Suprapubic skin (tissue), 4 donors: ENCODE results near the gene FGF13. TPM values are rescaled to one million over a fixed set of nuclear protein-coding genes. Genes with fewer than 3 reads are reported as not detected.

Source experiments
- DNase-seq, 2 donors: peaks; one replicate each; pipeline ENCODE4 v3.0.0-alpha.2; 2019; ENCODE audit warnings: low spot score in 2 of 2
- H3K27ac ChIP-seq: fragments of 200-600 bp; sonication (generic); one replicate; pipeline ENCODE4 v1.5.1; 2019
- H3K27me3 ChIP-seq: fragments of 200-600 bp; sonication (generic); one replicate; pipeline ENCODE4 v1.5.1; 2019
- H3K36me3 ChIP-seq: fragments of 200-600 bp; sonication (generic); one replicate; pipeline ENCODE4 v1.5.1; 2019
- H3K4me1 ChIP-seq: fragments of 200-600 bp; sonication (generic); one replicate; pipeline ENCODE4 v1.5.1; 2019
- H3K4me3 ChIP-seq: fragments of 200-600 bp; sonication (generic); one replicate; pipeline ENCODE4 v1.5.1; 2019; ENCODE audit warnings: mild to moderate bottlenecking
- H3K9me3 ChIP-seq: fragments of 200-600 bp; sonication (generic); one replicate; pipeline ENCODE4 v1.5.1; 2019
- CTCF ChIP-seq, 2 donors: fragments of 200-600 bp in 1 of 2; fragments of 450-650 bp in 1 of 2; sonication (generic) in 1 of 2; IDR thresholded peaks; one replicate each; pipeline ENCODE4 v1.5.1; 2016 to 2019; ENCODE audit warnings: antibody characterized with exemption in 2 of 2, mild to moderate bottlenecking in 1 of 2, moderate library complexity in 1 of 2
- EP300 ChIP-seq: sonication (generic); formaldehyde crosslinking; IDR thresholded peaks from one replicate; pipeline ENCODE4 v1.6.1; 2017; ENCODE audit warnings: antibody characterized with exemption
- POLR2A ChIP-seq, 2 donors: fragments of 450-650 bp; IDR thresholded peaks; one replicate each; pipeline ENCODE4 v1.6.1; 2017; ENCODE audit warnings: antibody characterized with exemption in 2 of 2, mild to moderate bottlenecking in 2 of 2, moderate library complexity in 2 of 2
- POLR2AphosphoS5 ChIP-seq, 3 donors: sonication (generic); formaldehyde crosslinking; IDR thresholded peaks; one replicate each; pipeline ENCODE4 v1.6.1; 2017; ENCODE audit warnings: antibody characterized with exemption in 3 of 3
- WGBS: methylation state at CpG from one replicate; pipeline ENCODE4 v1.1.5; 2018; 5-methylcytosine and 5-hydroxymethylcytosine counted together
- total RNA-seq, 4 donors: library from RNA; depleted of rRNA; stranded (reverse); fragments of >200 nt; gene quantifications; one replicate each; pipeline ENCODE4 v1.1.0, GENCODE V29; 2016

FGF13 gene
- total RNA-seq, 4 donors from 2014 or later: 1.4 to 5.2 (median 1.8) TPM

- TF ChIP-seq POLR2A (IDR thresholded peaks at IDR 0.05) (no peak), CTCF (IDR thresholded peaks at IDR 0.05) (no peak), POLR2AphosphoS5 (IDR thresholded peaks at IDR 0.05) (no peak), EP300 (no peak)
- no peaks in the 10 kb centered on the region for H3K4me1 ChIP-seq
- no peak overlapping the region for H3K27ac ChIP-seq
- no peaks in the 10 kb centered on the region for H3K27me3 ChIP-seq
- H3K4me3 ChIP-seq: no peak overlapping the region
- H3K36me3 ChIP-seq: no peaks in the 10 kb centered on the region
- H3K9me3 ChIP-seq: no peaks in the 10 kb centered on the region
- 56% methylated on average over 3 of the region's 3 CpGs for WGBS
- no peak for DNase-seq
These were observed 7.4 kb downstream of the FGF13 start for GRCh38 chrX:138704101-138704500.

GRCh38 chrX:138692591-138692990 lies 18.9 kb downstream of the FGF13 start:
- H3K4me1 ChIP-seq: no peaks in the 10 kb centered on the region
- H3K27me3 ChIP-seq: no peaks in the 10 kb centered on the region
- no peak overlapping the region for H3K4me3 ChIP-seq
- 64% methylated on average over 1 of the region's 1 CpG for WGBS
- no peak for DNase-seq
- H3K27ac ChIP-seq: no peak overlapping the region
- H3K9me3 ChIP-seq: no peaks in the 10 kb centered on the region
- no peak for TF ChIP-seq POLR2A (IDR thresholded peaks at IDR 0.05)
- no peak for TF ChIP-seq EP300
- TF ChIP-seq POLR2AphosphoS5 (IDR thresholded peaks at IDR 0.05): no peak
- no peak for TF ChIP-seq CTCF (IDR thresholded peaks at IDR 0.05)
- H3K36me3 ChIP-seq: no peaks in the 10 kb centered on the region

- TF ChIP-seq EP300: no peak
- TF ChIP-seq POLR2A (IDR thresholded peaks at IDR 0.05): no peak
- no peak for TF ChIP-seq POLR2AphosphoS5 (IDR thresholded peaks at IDR 0.05)
- no peak for TF ChIP-seq CTCF (IDR thresholded peaks at IDR 0.05)
- H3K9me3 ChIP-seq: no peaks in the 10 kb centered on the region
- WGBS: 38% methylated on average over 4 of the region's 4 CpGs
- DNase-seq: no peak
- H3K4me1 ChIP-seq: no peaks in the 10 kb centered on the region
- H3K36me3 ChIP-seq: no peaks in the 10 kb centered on the region
- H3K4me3 ChIP-seq: no peak overlapping the region
- H3K27ac ChIP-seq: no peak overlapping the region
- no peaks in the 10 kb centered on the region for H3K27me3 ChIP-seq
These were observed 20.3 kb downstream of the FGF13 start for GRCh38 chrX:138691186-138691585.

- no peaks in the 10 kb centered on the region for H3K27me3 ChIP-seq
- no peaks in the 10 kb centered on the region for H3K4me1 ChIP-seq
- no peaks in the 10 kb centered on the region for H3K36me3 ChIP-seq
- H3K9me3 ChIP-seq: no peaks in the 10 kb centered on the region
- no peak overlapping the region for H3K4me3 ChIP-seq
- no peak for DNase-seq
- TF ChIP-seq CTCF (IDR thresholded peaks at IDR 0.05) (no peak), POLR2A (IDR thresholded peaks at IDR 0.05) (no peak), EP300 (no peak), POLR2AphosphoS5 (IDR thresholded peaks at IDR 0.05) (no peak)
- no peak overlapping the region for H3K27ac ChIP-seq
These were observed 20.9 kb downstream of the FGF13 start for GRCh38 chrX:138690591-138690990.

- Histone ChIP-seq H3K4me1 (no peaks in the 10 kb centered on the region), H3K27ac (no peak overlapping the region), H3K36me3 (no peaks in the 10 kb centered on the region), H3K9me3 (no peaks in the 10 kb centered on the region), H3K27me3 (no peaks in the 10 kb centered on the region), H3K4me3 (no peak overlapping the region)
- no peak for TF ChIP-seq POLR2AphosphoS5 (IDR thresholded peaks at IDR 0.05)
- TF ChIP-seq CTCF (IDR thresholded peaks at IDR 0.05): no peak
- TF ChIP-seq EP300: no peak
- no peak for TF ChIP-seq POLR2A (IDR thresholded peaks at IDR 0.05)
- WGBS: 71% methylated on average over 4 of the region's 4 CpGs
- DNase-seq: no peak
These were observed 27.9 kb downstream of the FGF13 start for GRCh38 chrX:138683600-138683999.
